K562 (cell line): ENCODE results near the gene ROBO1. TPM values are rescaled to one million over a fixed set of nuclear protein-coding genes. Genes with fewer than 3 reads are reported as not detected.

ENCODE experiments used
- ATAC-seq: fragments of 200-7000 bp; cut with Tn5 transposase; 3 replicates; pipeline ENCODE4 v1.9.1; 2020; ENCODE audit warnings: moderate library complexity
- BruUV-seq: library from RNA; stranded (reverse); fragments of 400-500 nt; replicated peaks from 2 replicates; lab custom pipeline; 2021; lab: Mats Ljungman, UMichigan
- CTCF ChIA-PET: fragments of 300-600 bp; formaldehyde crosslinking; extraction: SDS; loops from one replicate; lab custom pipeline; 2021; ENCODE audit warnings: low intra/inter-chr PET ratio; lab: Yijun Ruan, JAX
- POLR2A ChIA-PET: fragments of 300-600, 350-650 bp; sonication (Branson Sonifier 250); formaldehyde crosslinking; extraction: SDS; loops from one replicate; lab custom pipeline; 2021; ENCODE audit warnings: antibody characterized with exemption, inconsistent platforms; lab: Yijun Ruan, JAX
- DNase-seq, 4 experiments: peaks; one replicate each; pipeline versions ENCODE4 v3.0.0 to v3.0.0-alpha.2; 2011 to 2018; ENCODE audit warnings: low spot score in 3 of 4, mixed read lengths in 3 of 4; ENCODE audit errors: extremely low read depth in 1 of 4
- FAIRE-seq: peaks from 2 replicates; lab custom pipeline; 2011; peaks lifted over from hg19 to GRCh38; lab: Jason Lieb, UNC
- H2AFZ ChIP-seq: 2 replicates; pipeline ENCODE4 v1.6.0; 2011; ENCODE audit warnings: low read depth, low read length, control low read depth, inconsistent platforms
- H3K27ac ChIP-seq: fragments of 200-600 bp; 3 replicates; pipeline ENCODE4 v1.8.0; 2011; ENCODE audit warnings: low read depth, mild to moderate bottlenecking, control low read depth, inconsistent platforms, low read length, moderate library complexity, mixed read lengths; ENCODE audit errors: extremely low read depth
- H3K27me3 ChIP-seq, 2 experiments: fragments of 300-600 bp in 1 of 2; 2 replicates in 1 of 2; 3 replicates in 1 of 2; pipeline versions ENCODE4 v1.6.0 to v1.8.0; 2011; ENCODE audit warnings: inconsistent platforms in 2 of 2, low read length in 2 of 2, mild to moderate bottlenecking in 1 of 2, mixed read lengths in 1 of 2, moderate library complexity in 1 of 2; ENCODE audit not compliant: control insufficient read depth in 2 of 2, insufficient read depth in 2 of 2
- H3K36me3 ChIP-seq: fragments of 300-600 bp; 3 replicates; pipeline ENCODE4 v1.8.0; 2011; ENCODE audit warnings: mild to moderate bottlenecking, low read length, inconsistent platforms; ENCODE audit not compliant: control insufficient read depth, insufficient read depth
- H3K4me1 ChIP-seq, 2 experiments: fragments of 200-600 bp in 1 of 2; replicated peaks in 1 of 2; 2 replicates in 1 of 2; 3 replicates in 1 of 2; pipeline versions ENCODE4 v1.5.1 to v1.8.0; 2011; ENCODE audit warnings: inconsistent platforms in 2 of 2, low read length in 2 of 2, mild to moderate bottlenecking in 1 of 2, mixed read lengths in 1 of 2, moderate library complexity in 1 of 2; ENCODE audit not compliant: control insufficient read depth in 2 of 2, insufficient read depth in 2 of 2
- H3K4me2 ChIP-seq: 2 replicates; pipeline ENCODE4 v1.6.1; 2011; ENCODE audit warnings: low read length, control low read depth, inconsistent platforms, mixed read lengths; ENCODE audit not compliant: insufficient read depth
- H3K4me3 ChIP-seq: fragments of 200-600 bp; sonication (generic), shearing (Covaris generic); 2 replicates; pipeline ENCODE4 v1.5.1; 2016; ENCODE audit warnings: control low read depth, inconsistent platforms
- H3K79me2 ChIP-seq: fragments of 200-600 bp; 3 replicates; pipeline ENCODE4 v1.8.0; 2011; ENCODE audit warnings: low read length, inconsistent platforms; ENCODE audit not compliant: control insufficient read depth, insufficient read depth
- H3K9ac ChIP-seq, 2 experiments: 2 replicates each; pipeline versions ENCODE4 v1.6.0 to v1.6.1; 2011; ENCODE audit warnings: low read depth in 2 of 2, low read length in 2 of 2, control low read depth in 1 of 2, inconsistent platforms in 1 of 2, mild to moderate bottlenecking in 1 of 2, mixed read lengths in 1 of 2; ENCODE audit not compliant: insufficient read depth in 1 of 2
- H3K9me1 ChIP-seq: one replicate; pipeline ENCODE4 v1.6.0; 2011; ENCODE audit warnings: inconsistent platforms, mild to moderate bottlenecking, low read length, moderate library complexity; ENCODE audit not compliant: control insufficient read depth, insufficient read depth
- H3K9me3 ChIP-seq: replicated peaks from 2 replicates; pipeline ENCODE4 v1.5.1; 2011; ENCODE audit warnings: low read depth, low read length, inconsistent platforms; ENCODE audit not compliant: control insufficient read depth, insufficient read depth
- H4K20me1 ChIP-seq: replicated peaks from 2 replicates; pipeline ENCODE4 v1.6.1; 2011; ENCODE audit warnings: low read length, inconsistent platforms, mixed read lengths; ENCODE audit not compliant: control insufficient read depth, insufficient read depth
- ELF4 ChIP-seq: fragments of 450-650 bp; formaldehyde crosslinking; IDR thresholded peaks from 2 replicates; pipeline ENCODE4 v1.4.0; 2022; ENCODE audit warnings: missing genetic modification characterization
- FOXA1 ChIP-seq: fragments of 450-650 bp; IDR thresholded peaks from 2 replicates; pipeline ENCODE4 v1.6.1; 2016; ENCODE audit warnings: mild to moderate bottlenecking, borderline replicate concordance
- GABPA ChIP-seq: fragments of 200-800 bp; sonication (Bioruptor generic); conservative IDR thresholded peaks from 2 replicates; pipeline ENCODE4 v1.6.1; 2016; ENCODE audit warnings: low read depth, missing genetic modification characterization, missing compliant biosample characterization
- MYBL2 ChIP-seq, 2 experiments: fragments of 450-650 bp in 1 of 2; sonication (generic) in 1 of 2; formaldehyde crosslinking in 1 of 2; IDR thresholded peaks; 2 replicates each; pipeline versions ENCODE4 v1.6.1 to v1.8.1; 2017 to 2022; ENCODE audit warnings: borderline replicate concordance in 1 of 2, inconsistent platforms in 1 of 2, low read depth in 1 of 2, mild to moderate bottlenecking in 1 of 2, missing genetic modification reagents in 1 of 2, moderate library complexity in 1 of 2
- NR4A1 ChIP-seq, 2 experiments: fragments of 250-450 bp in 1 of 2; fragments of 450-650 bp in 1 of 2; sonication (Bioruptor Pico) in 1 of 2; IDR thresholded peaks; 2 replicates each; pipeline versions ENCODE4 v1.4.0 to v1.6.1; 2016 to 2020; ENCODE audit warnings: mild to moderate bottlenecking in 2 of 2, missing compliant biosample characterization in 1 of 2, missing genetic modification characterization in 1 of 2, moderate library complexity in 1 of 2
- NUFIP1 ChIP-seq: fragments of 450-650 bp; IDR thresholded peaks from 2 replicates; pipeline ENCODE4 v1.6.1; 2018; ENCODE audit not compliant: partially characterized antibody
- PTTG1 ChIP-seq: fragments of 450-650 bp; IDR thresholded peaks from 2 replicates; pipeline ENCODE4 v1.6.1; 2016; ENCODE audit warnings: low read depth, mild to moderate bottlenecking, missing genetic modification characterization, missing compliant biosample characterization
- SREBF1 ChIP-seq: fragments of 150-350 bp; IDR thresholded peaks from 2 replicates; pipeline ENCODE4 v1.6.1; 2014; ENCODE audit warnings: antibody characterized with exemption, low read depth, low read length, borderline replicate concordance
- ZFX ChIP-seq: sonication (generic); formaldehyde crosslinking; IDR thresholded peaks from 2 replicates; pipeline ENCODE4 v1.8.0; 2022; ENCODE audit warnings: mild to moderate bottlenecking, missing genetic modification reagents, moderate library complexity
- ZNF175 ChIP-seq: fragments of 200-800 bp; sonication (Bioruptor generic); IDR thresholded peaks from 2 replicates; pipeline ENCODE4 v1.6.1; 2016; ENCODE audit warnings: low read depth, mild to moderate bottlenecking, missing genetic modification characterization, missing compliant biosample characterization
- ZNF197 ChIP-seq: fragments of 200-800 bp; sonication (Bioruptor generic); IDR thresholded peaks from 2 replicates; pipeline ENCODE4 v1.6.1; 2016; ENCODE audit warnings: low read depth, missing genetic modification characterization, missing compliant biosample characterization
- ZNF217 ChIP-seq: sonication (generic); formaldehyde crosslinking; IDR thresholded peaks from 2 replicates; pipeline ENCODE4 v1.8.0; 2022; ENCODE audit warnings: mild to moderate bottlenecking, missing genetic modification reagents
- ZNF316 ChIP-seq: fragments of 450-650 bp; IDR thresholded peaks from 2 replicates; pipeline ENCODE4 v1.6.1; 2016
- ZNF444 ChIP-seq: fragments of 250-450 bp; sonication (Bioruptor Pico); IDR thresholded peaks from 2 replicates; pipeline ENCODE4 v1.4.0; 2020; ENCODE audit warnings: mild to moderate bottlenecking, moderate library complexity
- ZNF778 ChIP-seq: fragments of 450-650 bp; formaldehyde crosslinking; IDR thresholded peaks from 2 replicates; pipeline ENCODE4 v1.4.0; 2020; ENCODE audit warnings: mild to moderate bottlenecking, moderate library complexity
- WGBS: fragments of 100-300 bp; shearing (Covaris generic); methylation state at CpG from one replicate; pipeline ENCODE4 v1.1.6; 2016; ENCODE audit warnings: low coverage, mixed read lengths; ENCODE audit not compliant: insufficient coverage; ENCODE audit errors: missing lambda C conversion rate; 5-methylcytosine and 5-hydroxymethylcytosine counted together
- in situ Hi-C: fragments of 300-500 bp; cut with MboI; formaldehyde crosslinking; loops from 4 replicates; pipeline ENCODE4 v1.15.0; 2018; ENCODE audit warnings: inconsistent platforms, mixed read lengths
- intact Hi-C: fragments of 100-400 bp; cut with micrococcal nuclease; formaldehyde crosslinking; loops from 2 replicates; pipeline ENCODE4 v1.14.2; 2022
- polyA plus RNA-seq, 8 experiments: library from polyadenylated mRNA; depleted of rRNA in 4 of 8; stranded (reverse) in 5 of 8; unstranded in 3 of 8; fragments of >200 nt; fragmentation: Nextera tagmentation in 2 of 8; fragmentation: Illumina TruSeq in 1 of 8; extraction: Ambion mirVana in 2 of 8; extraction: Trizol in 1 of 8; gene quantifications; 2 replicates each; pipeline versions ENCODE4 v1.2.1 to v1.2.3, GENCODE V29; 2011 to 2014; ENCODE audit warnings: inconsistent platforms in 1 of 8, missing spikeins in 1 of 8
- total RNA-seq, 7 experiments: library from RNA; depleted of rRNA in 6 of 7; stranded (reverse); fragments of >200 nt in 6 of 7; fragmentation: Illumina TruSeq in 2 of 7; extraction: Trizol in 2 of 7; gene quantifications; 2 replicates each; pipeline versions ENCODE4 v1.2.1 to v1.2.3, GENCODE V29; 2011 to 2021; ENCODE audit warnings: low replicate concordance in 1 of 7
- TF ChIP-seq, protein P1 (sequence below): conservative IDR thresholded peaks from 2 replicates; pipeline ENCODE4 v1.6.1; 2011; ENCODE audit warnings: low read depth, mild to moderate bottlenecking, low read length; ENCODE audit not compliant: control insufficient read depth
- TF ChIP-seq, protein P2 (sequence below): fragments of 250-450 bp; sonication (Bioruptor Pico); IDR thresholded peaks from 2 replicates; pipeline ENCODE4 v1.8.0; 2021; ENCODE audit warnings: mild to moderate bottlenecking, moderate library complexity

The ROBO1 gene
- total and polyA plus RNA-seq, 9 of the 15 experiments (the other 6 are each of a cell fraction or from before 2014, with no cell fraction given), result 0.01 to 0.53 (median 0.17) TPM; not detected in 5

DNA sequence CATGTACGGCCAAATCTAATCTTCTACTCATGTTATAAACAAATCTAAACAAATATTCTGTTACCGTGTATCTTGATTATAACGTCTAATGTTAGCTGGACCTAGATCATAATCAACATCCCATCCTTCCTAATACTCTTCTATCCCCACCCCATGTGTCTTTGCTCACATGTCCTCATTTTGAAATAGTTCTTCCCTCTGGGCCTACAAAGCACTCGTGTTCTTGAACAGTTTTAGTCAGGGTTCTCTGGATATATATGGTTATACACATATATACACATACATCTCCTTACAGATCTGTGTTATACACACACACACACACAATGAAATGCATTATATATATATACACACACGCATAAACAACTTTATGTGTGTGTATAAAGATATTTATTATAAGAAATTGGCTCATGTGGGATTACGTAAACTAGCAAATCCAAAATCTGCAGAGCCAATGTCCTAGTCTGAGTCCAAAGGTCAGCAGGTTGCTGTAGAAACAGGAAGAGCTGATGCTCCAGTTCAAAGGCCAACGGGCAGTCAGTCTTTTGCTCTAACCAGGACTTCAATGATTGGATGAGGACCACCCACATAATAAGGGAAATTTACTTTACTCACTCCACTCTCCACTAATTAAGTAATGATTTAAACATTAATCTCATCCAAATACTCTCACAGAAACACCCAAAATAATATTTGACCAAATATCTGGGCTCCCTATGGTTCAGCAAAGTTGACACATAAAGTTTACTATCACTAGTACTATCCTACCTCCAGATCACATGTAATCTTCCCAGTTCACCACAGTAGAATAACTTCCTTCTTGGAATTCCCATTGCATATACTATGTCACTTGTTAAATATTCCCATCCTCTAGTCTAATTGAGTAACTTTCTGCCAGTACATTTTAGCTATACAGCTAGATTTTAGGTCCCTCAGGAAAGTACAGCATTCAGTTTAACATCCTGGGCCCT is 450.0 kb downstream of the ROBO1 start:
- WGBS, result 1% methylated on average over 7 of the region's 7 CpGs
- Histone ChIP-seq H4K20me1 (no peaks in the 10 kb centered on the region), H3K4me1 (no peaks in the 10 kb centered on the region), H3K9ac (no peak overlapping the region), H3K4me3 (no peak overlapping the region), H3K27ac (no peak overlapping the region), H2AFZ (no peak overlapping the region), H3K27me3 (no peaks in the 10 kb centered on the region), H3K9me1 (no peaks in the 10 kb centered on the region), H3K79me2 (no peaks in the 10 kb centered on the region)
- intact Hi-C loops, result no loop called here
- BruUV-seq, result no TSS peak
- CTCF ChIA-PET, result no interaction called here
- FAIRE-seq (no peak), DNase-seq (no peak), ATAC-seq (no peak)
- POLR2A ChIA-PET, result no interaction called here
- TF ChIP-seq GABPA (tag) (no peak), ZNF197 (no peak), MYBL2 (IDR thresholded peaks at IDR 0.05; ENCODE audit: low read depth) (no peak), MYBL2 (CRISPR knock-in tag; IDR thresholded peaks at IDR 0.05; ENCODE audit: borderline replicate concordance) (no peak), NUFIP1 (no peak), SREBF1 (no peak), ZNF778 (CRISPR knock-in tag) (no peak), ZFX (CRISPR knock-in tag) (no peak), ELF4 (CRISPR knock-in tag) (no peak), NR4A1 (CRISPR knock-in tag; IDR thresholded peaks at IDR 0.05) (no peak), NR4A1 (tag; IDR thresholded peaks at IDR 0.05) (no peak), FOXA1 (no peak), ZNF444 (CRISPR knock-in tag) (no peak), PTTG1 (tag) (no peak), ZNF175 (no peak), ZNF316 (no peak), ZNF217 (CRISPR knock-in tag) (no peak)
- TF ChIP-seq, protein P1, sequence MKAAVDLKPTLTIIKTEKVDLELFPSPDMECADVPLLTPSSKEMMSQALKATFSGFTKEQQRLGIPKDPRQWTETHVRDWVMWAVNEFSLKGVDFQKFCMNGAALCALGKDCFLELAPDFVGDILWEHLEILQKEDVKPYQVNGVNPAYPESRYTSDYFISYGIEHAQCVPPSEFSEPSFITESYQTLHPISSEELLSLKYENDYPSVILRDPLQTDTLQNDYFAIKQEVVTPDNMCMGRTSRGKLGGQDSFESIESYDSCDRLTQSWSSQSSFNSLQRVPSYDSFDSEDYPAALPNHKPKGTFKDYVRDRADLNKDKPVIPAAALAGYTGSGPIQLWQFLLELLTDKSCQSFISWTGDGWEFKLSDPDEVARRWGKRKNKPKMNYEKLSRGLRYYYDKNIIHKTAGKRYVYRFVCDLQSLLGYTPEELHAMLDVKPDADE, result no peak
- TF ChIP-seq, protein P2, sequence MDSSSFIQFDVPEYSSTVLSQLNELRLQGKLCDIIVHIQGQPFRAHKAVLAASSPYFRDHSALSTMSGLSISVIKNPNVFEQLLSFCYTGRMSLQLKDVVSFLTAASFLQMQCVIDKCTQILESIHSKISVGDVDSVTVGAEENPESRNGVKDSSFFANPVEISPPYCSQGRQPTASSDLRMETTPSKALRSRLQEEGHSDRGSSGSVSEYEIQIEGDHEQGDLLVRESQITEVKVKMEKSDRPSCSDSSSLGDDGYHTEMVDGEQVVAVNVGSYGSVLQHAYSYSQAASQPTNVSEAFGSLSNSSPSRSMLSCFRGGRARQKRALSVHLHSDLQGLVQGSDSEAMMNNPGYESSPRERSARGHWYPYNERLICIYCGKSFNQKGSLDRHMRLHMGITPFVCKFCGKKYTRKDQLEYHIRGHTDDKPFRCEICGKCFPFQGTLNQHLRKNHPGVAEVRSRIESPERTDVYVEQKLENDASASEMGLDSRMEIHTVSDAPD (CRISPR knock-in tag), result no peak
- TF ChIP-seq, all 486 proteins: peak for 0
- no peak overlapping the region for H3K4me2 ChIP-seq
- in situ Hi-C loops, result no loop called here
- H3K36me3 ChIP-seq, result no peaks in the 10 kb centered on the region
- H3K9me3 ChIP-seq, result no peaks in the 10 kb centered on the region
